Natural killer cell treated with Interleukin-12 subunit alpha and Interleukin-12 subunit beta and Interleukin-15 and Interleukin-18, amount 100 ng/mL, for 72 hours (primary cell): ENCODE results near the gene EVI2A. TPM values are rescaled to one million over a fixed set of nuclear protein-coding genes. Genes with fewer than 3 reads are reported as not detected.

Source experiments
- ATAC-seq, 2 donors: fragments of 150-1000 bp; cut with Tn5 transposase in 1 of 2; sonication (Bioruptor Pico), chemical (Tn5 transposase) in 1 of 2; 2 replicates each; pipeline ENCODE4 v1.10.0; 2021
- DNase-seq: peaks from one replicate; pipeline ENCODE4 v3.0.0; 2022; ENCODE audit warnings: low spot score
- H3K27ac Mint-ChIP-seq, 2 donors: 1 replicate in 1 of 2; 2 replicates in 1 of 2; pipeline ENCODE4 v1.8.0; 2022; ENCODE audit warnings: mixed read lengths in 2 of 2, mild to moderate bottlenecking in 1 of 2, moderate library complexity in 1 of 2
- H3K27me3 Mint-ChIP-seq, 2 donors: 1 replicate in 1 of 2; 2 replicates in 1 of 2; pipeline ENCODE4 v1.8.0; 2022; ENCODE audit warnings: mixed read lengths in 2 of 2
- H3K36me3 Mint-ChIP-seq: one replicate; pipeline ENCODE4 v1.8.0; 2022; ENCODE audit warnings: mixed read lengths
- H3K4me1 Mint-ChIP-seq, 2 donors: 1 replicate in 1 of 2; 2 replicates in 1 of 2; pipeline ENCODE4 v1.8.0; 2022; ENCODE audit warnings: low read depth in 2 of 2, mixed read lengths in 2 of 2, mild to moderate bottlenecking in 1 of 2
- H3K4me3 Mint-ChIP-seq: one replicate; pipeline ENCODE4 v1.8.0; 2022; ENCODE audit warnings: mixed read lengths
- H3K9me3 Mint-ChIP-seq: 2 replicates; pipeline ENCODE4 v1.8.0; 2022; ENCODE audit warnings: mixed read lengths
- total RNA-seq, 2 donors: library from RNA; stranded (reverse); gene quantifications; one replicate each; pipeline ENCODE4 v1.2.3, GENCODE V29; 2022

Gene EVI2A
- total RNA-seq, 2 donors from 2014 or later: 6.2 to 13.8 TPM

DNA sequence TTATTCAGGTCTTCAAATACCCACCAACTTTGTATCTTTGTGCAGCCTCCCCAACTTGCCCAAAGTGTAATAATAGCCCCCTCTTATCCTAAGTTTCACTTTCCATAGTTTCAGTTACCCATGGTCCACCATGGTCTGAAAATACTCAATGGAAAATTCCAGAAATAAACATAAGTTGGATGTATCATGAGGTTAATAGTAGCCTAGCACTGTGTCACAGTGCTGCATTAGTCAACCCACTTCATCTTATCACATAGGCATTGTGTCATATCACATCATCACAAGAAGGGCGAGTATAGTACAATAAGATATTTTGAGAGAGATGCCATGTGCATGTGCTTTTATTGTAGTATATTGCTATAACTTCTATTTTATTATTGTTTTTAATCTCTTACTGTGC, 46.3 kb downstream of the EVI2A start:
- DNase-seq: no peak
- H3K9me3 Mint-ChIP-seq: no peaks in the 10 kb centered on the region
- H3K27me3 Mint-ChIP-seq: no peaks in the 10 kb centered on the region
- peak overlapping the region; percentile 69 to 76 for H3K27ac Mint-ChIP-seq
- H3K4me1 Mint-ChIP-seq: peaks cover 11 to 12% of the 10 kb centered on the region in 2 donors
- peak overlapping the region; percentile 26 for H3K4me3 Mint-ChIP-seq
- peak in 1 of 2 donors; percentile 48 for ATAC-seq
- H3K36me3 Mint-ChIP-seq: no peaks in the 10 kb centered on the region

DNA sequence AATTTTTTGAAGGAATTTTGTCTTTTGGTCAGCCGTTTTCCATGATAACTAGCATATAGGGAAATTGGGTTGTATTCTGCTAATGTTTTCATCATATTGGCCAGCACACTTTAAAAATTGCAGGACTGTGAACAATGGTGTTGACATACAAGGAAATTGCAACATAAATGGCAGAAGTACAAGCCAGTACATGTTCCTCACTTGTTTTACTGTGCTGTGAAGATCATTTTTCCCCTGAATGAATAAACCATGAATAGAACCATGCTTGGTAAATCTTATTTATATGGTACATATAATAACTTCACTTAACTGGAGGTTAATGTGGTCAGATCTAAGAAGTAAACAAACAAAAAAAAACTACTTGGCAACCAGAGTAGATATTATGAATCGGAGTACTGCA, 47.2 kb downstream of the EVI2A start:
- Mint-ChIP-seq H3K4me3 (peak overlapping the region; percentile 26), H3K4me1 (peaks cover 11 to 12% of the 10 kb centered on the region in 2 donors), H3K9me3 (no peaks in the 10 kb centered on the region), H3K36me3 (no peaks in the 10 kb centered on the region), H3K27ac (peak overlapping the region; percentile 69 to 76), H3K27me3 (no peaks in the 10 kb centered on the region)
- peak in 1 of 2 donors; percentile 73 for ATAC-seq
- no peak for DNase-seq

DNA sequence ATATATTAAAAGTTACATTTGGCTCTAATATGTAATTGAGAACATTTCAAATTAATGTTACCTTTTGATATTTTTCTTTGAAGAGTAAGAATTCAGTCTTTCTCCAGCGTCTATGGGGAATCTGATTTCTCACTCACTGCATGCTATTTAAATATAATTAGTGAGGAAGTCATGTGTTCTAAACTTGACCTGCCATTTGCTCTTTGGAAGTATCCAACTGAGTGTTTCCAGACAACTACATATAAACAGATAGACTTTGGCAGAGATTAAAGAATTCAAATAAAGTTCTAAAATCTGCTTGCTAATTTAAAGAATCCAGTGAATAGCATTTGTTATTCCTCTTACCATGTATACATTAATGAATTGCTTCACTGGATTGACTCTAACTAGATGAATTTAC, 47.9 kb downstream of the EVI2A start:
- Mint-ChIP-seq H3K4me1 (peaks cover 11 to 12% of the 10 kb centered on the region in 2 donors), H3K9me3 (no peaks in the 10 kb centered on the region), H3K36me3 (no peaks in the 10 kb centered on the region), H3K27me3 (no peaks in the 10 kb centered on the region), H3K4me3 (no peak overlapping the region), H3K27ac (peak overlapping the region in 1 of 2 donors; percentile 76)
- ATAC-seq (no peak), DNase-seq (no peak)

DNA sequence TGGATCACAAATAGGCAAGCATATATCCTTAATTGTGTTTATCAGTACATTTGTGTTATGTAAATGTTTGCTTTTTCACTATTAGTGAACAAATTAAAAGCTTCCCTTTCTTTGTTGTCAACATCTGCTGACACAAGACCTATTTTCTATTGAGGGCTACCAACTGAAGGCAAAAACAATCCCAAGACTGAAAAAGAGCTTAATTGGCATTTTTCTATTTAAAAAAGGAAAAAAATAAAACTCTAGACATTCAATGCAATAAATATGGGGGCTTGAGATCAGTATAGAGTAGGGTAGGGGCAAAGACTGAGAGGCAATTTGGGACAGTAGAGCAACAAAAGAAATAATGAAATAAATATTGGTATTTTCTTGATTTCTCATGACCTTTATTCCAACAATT, 48.6 kb downstream of the EVI2A start:
- ATAC-seq: no peak
- Mint-ChIP-seq H3K27me3 (no peaks in the 10 kb centered on the region), H3K9me3 (no peaks in the 10 kb centered on the region), H3K27ac (peak overlapping the region in 1 of 2 donors; percentile 76), H3K36me3 (no peaks in the 10 kb centered on the region), H3K4me3 (no peak overlapping the region), H3K4me1 (peaks cover 11 to 12% of the 10 kb centered on the region in 2 donors)
- no peak for DNase-seq

GRCh38 chr17:31272236-31272635, 49.2 kb downstream of the EVI2A start:
- H3K4me3 Mint-ChIP-seq: no peak overlapping the region
- no peaks in the 10 kb centered on the region for H3K36me3 Mint-ChIP-seq
- H3K4me1 Mint-ChIP-seq: peaks cover 11 to 12% of the 10 kb centered on the region in 2 donors
- H3K27ac Mint-ChIP-seq: peak overlapping the region in 1 of 2 donors; percentile 76
- H3K27me3 Mint-ChIP-seq: no peaks in the 10 kb centered on the region
- DNase-seq (no peak), ATAC-seq (no peak)
- no peaks in the 10 kb centered on the region for H3K9me3 Mint-ChIP-seq

DNA sequence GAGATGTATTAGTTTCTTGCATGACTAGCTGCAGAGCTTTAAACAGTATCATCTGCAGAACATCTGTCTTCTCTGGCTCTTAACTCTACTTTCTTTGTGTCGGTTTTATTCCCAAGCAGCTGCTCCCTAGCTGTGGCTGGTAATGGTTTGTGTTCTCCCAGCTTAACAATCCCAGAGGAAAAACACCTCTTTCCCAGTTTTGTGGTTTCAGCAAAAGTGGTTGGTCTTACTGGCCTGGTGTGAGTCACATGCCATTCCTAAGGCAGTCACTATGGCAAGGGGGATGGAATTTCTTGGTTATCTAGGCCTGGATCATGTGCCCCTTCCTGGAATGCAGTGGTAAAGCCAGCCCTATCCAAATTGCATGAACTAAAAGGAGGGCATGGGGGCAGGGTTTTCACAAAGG, 51.8 kb downstream of the EVI2A start:
- Mint-ChIP-seq H3K4me1 (peaks cover 5 to 7% of the 10 kb centered on the region in 2 donors), H3K27me3 (no peaks in the 10 kb centered on the region), H3K4me3 (no peak overlapping the region), H3K9me3 (no peaks in the 10 kb centered on the region), H3K27ac (no peak overlapping the region), H3K36me3 (peaks cover 5% of the 10 kb centered on the region)
- ATAC-seq: no peak
- DNase-seq: no peak

GRCh38 chr17:31269036-31269577, 52.3 kb downstream of the EVI2A start:
- no peak for DNase-seq
- no peak for ATAC-seq
- H3K9me3 Mint-ChIP-seq: no peaks in the 10 kb centered on the region
- peaks cover 5% of the 10 kb centered on the region for H3K36me3 Mint-ChIP-seq
- H3K4me3 Mint-ChIP-seq: no peak overlapping the region
- H3K27ac Mint-ChIP-seq: no peak overlapping the region
- H3K4me1 Mint-ChIP-seq: peaks cover under 1 to 3% of the 10 kb centered on the region in 2 donors
- no peaks in the 10 kb centered on the region for H3K27me3 Mint-ChIP-seq

Other genes with a start within 250 kb of the EVI2A start
- gene NF1, start 226.6 kb downstream of the EVI2A start, total RNA-seq: 10 to 100 TPM; 34.6 to 45.1 TPM
- gene OMG, start 24.4 kb downstream of the EVI2A start, total RNA-seq: 1 to 10 TPM in 1 of 2 donors, under 1 TPM in 1; 0.48 to 1.4 TPM
- 10 to 100 TPM; 16.3 to 28.0 TPM for gene EVI2B, start 7.6 kb downstream of the EVI2A start, total RNA-seq
- 10 to 100 TPM; 16.2 to 21.6 TPM for gene RAB11FIP4, start 70.1 kb upstream of the EVI2A start, total RNA-seq